Muscle of arm (tissue), 12 donors: ENCODE data around the gene FKRP. TPM values are rescaled to one million over a fixed set of nuclear protein-coding genes. Genes with fewer than 3 reads are reported as not detected.

ENCODE experiments used
- DNase-seq: peaks from one replicate; pipeline ENCODE4 v3.0.0-alpha.2; 2013
- polyA plus RNA-seq, 12 donors: library from polyadenylated mRNA; unstranded; fragments of 120-200 nt; gene quantifications; one replicate each; pipeline ENCODE4 v1.2.1, GENCODE V29; 2013; ENCODE audit not compliant: insufficient read length in 12 of 12

Gene FKRP
- polyA plus RNA-seq, 12 donors: 13.7 to 46.3 (median 18.3) TPM; not detected in 1

- no peak for DNase-seq
Observed at GRCh38 chr19:46718934-46719622, 26.8 kb upstream of the FKRP start.

- no peak for DNase-seq
Observed at GRCh38 chr19:46719629-46720502, 26.0 kb upstream of the FKRP start.

- DNase-seq: no peak
Observed at GRCh38 chr19:46720503-46721239, 25.2 kb upstream of the FKRP start.

GRCh38 chr19:46721269-46722003 lies 24.4 kb upstream of the FKRP start:
- DNase-seq: no peak

GRCh38 chr19:46722004-46722380 lies 23.9 kb upstream of the FKRP start:
- DNase-seq: no peak

GRCh38 chr19:46722421-46723022 lies 23.3 kb upstream of the FKRP start:
- DNase-seq: no peak

GRCh38 chr19:46723023-46723461 lies 22.8 kb upstream of the FKRP start:
- no peak for DNase-seq

- no peak for DNase-seq
Observed at GRCh38 chr19:46723471-46723870, 22.4 kb upstream of the FKRP start.

GRCh38 chr19:46724468-46724867 lies 21.4 kb upstream of the FKRP start:
- no peak for DNase-seq

- no peak for DNase-seq
Observed at GRCh38 chr19:46725036-46725820, 20.6 kb upstream of the FKRP start.

- DNase-seq: no peak
Observed at GRCh38 chr19:46725859-46726393, 19.9 kb upstream of the FKRP start.

GRCh38 chr19:46726551-46726950 lies 19.3 kb upstream of the FKRP start:
- no peak for DNase-seq

- no peak for DNase-seq
Observed at GRCh38 chr19:46726971-46727501, 18.8 kb upstream of the FKRP start.

GRCh38 chr19:46727757-46728156 lies 18.1 kb upstream of the FKRP start:
- no peak for DNase-seq

GRCh38 chr19:46728208-46728607 lies 17.6 kb upstream of the FKRP start:
- no peak for DNase-seq

GRCh38 chr19:46728693-46729339 lies 17.0 kb upstream of the FKRP start:
- DNase-seq: peak; percentile 66

- no peak for DNase-seq
Observed at GRCh38 chr19:46729696-46730095, 16.2 kb upstream of the FKRP start.

- no peak for DNase-seq
Observed at GRCh38 chr19:46730187-46730586, 15.7 kb upstream of the FKRP start.

GRCh38 chr19:46730595-46730994 lies 15.3 kb upstream of the FKRP start:
- no peak for DNase-seq
